A549 (cell line): ENCODE measurements around the gene CTSC.

Experiments
- CBX8 ChIP-seq: fragments of 200-600 bp; sonication (generic); IDR thresholded peaks from 2 replicates; pipeline ENCODE4 v1.6.1; 2016
- CTCF ChIP-seq: fragments of >200 bp; sonication (Bioruptor Twin); formaldehyde crosslinking; IDR thresholded peaks from 3 replicates; pipeline ENCODE4 v1.5.1; 2016
- EP300 ChIP-seq, 2 experiments: fragments of >200 bp; sonication (Bioruptor Twin); formaldehyde crosslinking; IDR thresholded peaks; 2 replicates in 1 of 2; 3 replicates in 1 of 2; pipeline ENCODE4 v1.6.1; 2016 to 2017
- MAZ ChIP-seq: fragments of 150-350 bp; IDR thresholded peaks from 2 replicates; pipeline ENCODE4 v1.6.1; 2014; ENCODE audit warnings: antibody characterized with exemption, low read depth, low read length, borderline replicate concordance
- RAD21 ChIP-seq, 2 experiments: fragments of >200 bp in 1 of 2; sonication (Bioruptor Twin) in 1 of 2; formaldehyde crosslinking in 1 of 2; IDR thresholded peaks in 1 of 2; conservative IDR thresholded peaks in 1 of 2; 2 replicates in 1 of 2; 3 replicates in 1 of 2; pipeline ENCODE4 v1.6.1; 2012 to 2018; ENCODE audit warnings: inconsistent platforms in 1 of 2

- no peak for TF ChIP-seq CTCF
- no peak for TF ChIP-seq EP300 (IDR thresholded peaks at IDR 0.05)
- no peak for TF ChIP-seq RAD21 (conservative IDR thresholded peaks at IDR 0.05 in 1 of 2, IDR thresholded peaks at IDR 0.05 in 1 of 2)
- TF ChIP-seq CBX8 = no peak
- no peak for TF ChIP-seq MAZ
These were observed 86.8 kb downstream of the CTSC start for GRCh38 chr11:88250566-88251242.
